ENCODE data around the gene HDDC3. TPM values are rescaled to one million over a fixed set of nuclear protein-coding genes. Genes with fewer than 3 reads are reported as not detected.

Gene HDDC3
- total and polyA plus RNA-seq, 2 donors (not counting 1 experiment from before 2014, with no cell fraction given), result 10.2 to 16.3 TPM

- Histone ChIP-seq H3K9ac (ENCODE audit: insufficient read depth, low read length) (no peak overlapping the region), H3K27ac (ENCODE audit: insufficient read depth, low read length) (no peak overlapping the region), H4K20me1 (ENCODE audit: control insufficient read depth, extremely low read depth, insufficient read depth, low read length) (no peaks in the 10 kb centered on the region), H3K4me1 (ENCODE audit: control insufficient read depth, extremely low read depth, insufficient read depth, low read length) (no peaks in the 10 kb centered on the region), H3K4me3 (replicated peaks in 1 of 4; ENCODE audit: control extremely low read depth in 1 of 4, insufficient read depth in 1 of 4, low read depth in 3 of 4, low read length in 4 of 4) (no peak overlapping the region), H3K4me2 (ENCODE audit: extremely low read depth, insufficient read depth, low read length) (no peak overlapping the region), H3K36me3 (ENCODE audit: control insufficient read depth, insufficient read depth, low read length) (peaks cover 16% of the 10 kb centered on the region), H3K79me2 (ENCODE audit: control insufficient read depth, insufficient read depth, low read length) (no peaks in the 10 kb centered on the region), H3K27me3 (ENCODE audit: control insufficient read depth, insufficient read depth, low read length) (no peaks in the 10 kb centered on the region), H2AFZ (ENCODE audit: low read length) (no peak overlapping the region), H3K9me3 (ENCODE audit: control insufficient read depth, insufficient read depth, low read depth, low read length) (no peaks in the 10 kb centered on the region)
- no peak for DNase-seq (ENCODE audit: low read depth in 2 of 2)
- TF ChIP-seq EZH2 (IDR thresholded peaks at IDR 0.05; ENCODE audit: low read length, missing control alignments) (no peak), CTCF (conservative IDR thresholded peaks at IDR 0.05 in 1 of 2, IDR thresholded peaks at IDR 0.05 in 1 of 2; ENCODE audit: low read depth in 1 of 2, low read length in 2 of 2) (no peak)
Observed at GRCh38 chr15:90966262-90966661, 33.9 kb upstream of the HDDC3 start.

- H3K79me2 ChIP-seq (ENCODE audit: control insufficient read depth, insufficient read depth, low read length), result peaks cover 3% of the 10 kb centered on the region
- H3K27ac ChIP-seq (ENCODE audit: insufficient read depth, low read length), result no peak overlapping the region
- no peak overlapping the region for H3K4me2 ChIP-seq (ENCODE audit: extremely low read depth, insufficient read depth, low read length)
- H3K9ac ChIP-seq (ENCODE audit: insufficient read depth, low read length), result no peak overlapping the region
- H3K27me3 ChIP-seq (ENCODE audit: control insufficient read depth, insufficient read depth, low read length), result no peaks in the 10 kb centered on the region
- no peaks in the 10 kb centered on the region for H4K20me1 ChIP-seq (ENCODE audit: control insufficient read depth, extremely low read depth, insufficient read depth, low read length)
- peaks cover 6% of the 10 kb centered on the region for H3K4me1 ChIP-seq (ENCODE audit: control insufficient read depth, extremely low read depth, insufficient read depth, low read length)
- DNase-seq (ENCODE audit: low read depth in 2 of 2), result no peak
- no peak for TF ChIP-seq CTCF (conservative IDR thresholded peaks at IDR 0.05 in 1 of 2, IDR thresholded peaks at IDR 0.05 in 1 of 2; ENCODE audit: low read depth in 1 of 2, low read length in 2 of 2)
- TF ChIP-seq EZH2 (IDR thresholded peaks at IDR 0.05; ENCODE audit: low read length, missing control alignments), result no peak
- H2AFZ ChIP-seq (ENCODE audit: low read length), result no peak overlapping the region
- no peaks in the 10 kb centered on the region for H3K9me3 ChIP-seq (ENCODE audit: control insufficient read depth, insufficient read depth, low read depth, low read length)
- peaks cover 17% of the 10 kb centered on the region for H3K36me3 ChIP-seq (ENCODE audit: control insufficient read depth, insufficient read depth, low read length)
- no peak overlapping the region for H3K4me3 ChIP-seq (replicated peaks in 1 of 4; ENCODE audit: control extremely low read depth in 1 of 4, insufficient read depth in 1 of 4, low read depth in 3 of 4, low read length in 4 of 4)
Observed at GRCh38 chr15:90962021-90962420, 29.7 kb upstream of the HDDC3 start.

- Histone ChIP-seq H3K36me3 (ENCODE audit: control insufficient read depth, insufficient read depth, low read length) (peaks cover 10% of the 10 kb centered on the region), H3K4me3 (replicated peaks in 1 of 4; ENCODE audit: control extremely low read depth in 1 of 4, insufficient read depth in 1 of 4, low read depth in 3 of 4, low read length in 4 of 4) (no peak overlapping the region), H3K9me3 (ENCODE audit: control insufficient read depth, insufficient read depth, low read depth, low read length) (no peaks in the 10 kb centered on the region), H3K27ac (ENCODE audit: insufficient read depth, low read length) (no peak overlapping the region), H3K27me3 (ENCODE audit: control insufficient read depth, insufficient read depth, low read length) (no peaks in the 10 kb centered on the region), H3K9ac (ENCODE audit: insufficient read depth, low read length) (no peak overlapping the region), H2AFZ (ENCODE audit: low read length) (no peak overlapping the region), H3K79me2 (ENCODE audit: control insufficient read depth, insufficient read depth, low read length) (peaks cover 3% of the 10 kb centered on the region), H4K20me1 (ENCODE audit: control insufficient read depth, extremely low read depth, insufficient read depth, low read length) (no peaks in the 10 kb centered on the region), H3K4me2 (ENCODE audit: extremely low read depth, insufficient read depth, low read length) (no peak overlapping the region), H3K4me1 (ENCODE audit: control insufficient read depth, extremely low read depth, insufficient read depth, low read length) (peaks cover 6% of the 10 kb centered on the region)
- no peak for DNase-seq (ENCODE audit: low read depth in 2 of 2)
- no peak for TF ChIP-seq CTCF (conservative IDR thresholded peaks at IDR 0.05 in 1 of 2, IDR thresholded peaks at IDR 0.05 in 1 of 2; ENCODE audit: low read depth in 1 of 2, low read length in 2 of 2)
- no peak for TF ChIP-seq EZH2 (IDR thresholded peaks at IDR 0.05; ENCODE audit: low read length, missing control alignments)
Observed at GRCh38 chr15:90960298-90961091, 28.1 kb upstream of the HDDC3 start.
